Activated CD4-positive, alpha-beta T cell treated with anti-CD3 and anti-CD28 coated beads, Interleukin-2, Interleukin-4, amounts not matched to agents 100 ng/mL and 50 ng/mL, durations not matched to agents 16 hours and 8 hours (primary cell): Measurements from ENCODE around the gene ABCG2.
A peak's percentile ranks its signal among the peaks of the same experiment; 100 is the strongest.

ENCODE experiments used
- DNase-seq: peaks from one replicate; pipeline ENCODE4 v3.0.0-alpha.2; 2020; ENCODE audit warnings: low spot score

The ABCG2 gene

DNA sequence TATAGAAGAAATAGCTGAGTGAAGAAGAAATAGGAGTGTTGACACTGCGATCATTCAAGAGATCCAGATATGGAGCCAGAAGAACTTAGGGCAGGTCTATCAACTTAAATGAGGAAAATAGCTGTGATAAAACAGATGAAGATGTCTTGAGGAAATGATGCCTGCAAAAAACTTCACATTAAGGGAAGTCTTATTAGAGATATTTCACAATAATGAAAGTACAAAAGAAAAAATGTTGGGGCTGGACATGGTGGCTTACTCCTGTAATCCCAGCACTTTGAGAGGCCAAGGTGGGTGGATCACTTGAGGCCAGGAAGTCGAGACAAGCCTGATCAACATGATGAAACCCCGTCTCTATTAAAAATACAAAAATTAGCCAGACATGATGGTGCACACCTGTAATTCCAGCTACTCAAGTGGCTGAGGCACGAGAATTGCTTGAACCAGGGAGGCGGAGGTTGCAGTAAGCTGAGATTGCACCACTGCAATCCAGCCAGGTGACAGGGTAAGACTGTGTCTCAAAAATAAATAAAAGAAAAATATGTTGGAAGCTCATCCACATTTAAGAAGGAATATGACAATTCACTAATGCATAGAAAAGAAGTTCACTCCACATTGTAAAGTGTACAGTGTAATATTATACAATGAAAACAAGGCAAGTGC lies 94.7 kb downstream of the ABCG2 start:
- no peak for DNase-seq

DNA sequence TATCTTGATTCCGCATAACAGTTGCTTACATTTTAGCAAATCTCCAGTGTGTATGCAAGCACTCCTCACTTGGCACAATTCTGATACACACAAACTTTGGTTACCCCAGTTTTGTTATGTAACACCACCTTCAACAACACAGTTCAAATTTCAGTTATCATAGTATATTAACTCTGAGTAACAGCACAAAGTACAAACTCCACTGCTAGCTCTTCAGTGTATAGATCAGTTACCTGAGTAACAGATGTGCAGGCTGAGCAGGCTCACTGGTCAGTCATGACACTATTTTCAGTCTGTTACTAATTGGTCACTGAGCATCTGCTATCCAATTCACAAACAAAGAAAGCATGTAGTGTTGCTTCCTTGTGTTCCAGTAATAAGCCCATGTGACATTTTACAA lies 95.6 kb downstream of the ABCG2 start:
- no peak for DNase-seq

DNA sequence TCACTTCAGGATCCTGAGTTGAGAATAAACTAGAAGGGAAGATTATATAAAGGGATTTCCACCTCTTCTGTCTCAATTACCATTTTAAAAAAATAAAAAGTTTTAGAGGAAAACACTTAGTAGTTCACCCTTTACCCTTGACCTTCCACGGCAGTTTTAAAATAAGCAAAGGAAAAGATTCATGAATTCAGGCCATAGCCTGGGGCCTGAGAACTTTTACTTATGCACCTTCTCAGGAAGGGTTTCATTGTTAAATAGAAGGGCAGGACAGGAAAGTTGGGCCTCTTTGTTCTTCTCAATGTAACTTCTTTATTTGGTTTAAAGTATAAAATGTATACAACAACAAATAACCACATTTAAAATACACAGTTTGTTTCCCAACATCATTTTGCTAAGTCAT lies 96.1 kb downstream of the ABCG2 start:
- DNase-seq = no peak

DNA sequence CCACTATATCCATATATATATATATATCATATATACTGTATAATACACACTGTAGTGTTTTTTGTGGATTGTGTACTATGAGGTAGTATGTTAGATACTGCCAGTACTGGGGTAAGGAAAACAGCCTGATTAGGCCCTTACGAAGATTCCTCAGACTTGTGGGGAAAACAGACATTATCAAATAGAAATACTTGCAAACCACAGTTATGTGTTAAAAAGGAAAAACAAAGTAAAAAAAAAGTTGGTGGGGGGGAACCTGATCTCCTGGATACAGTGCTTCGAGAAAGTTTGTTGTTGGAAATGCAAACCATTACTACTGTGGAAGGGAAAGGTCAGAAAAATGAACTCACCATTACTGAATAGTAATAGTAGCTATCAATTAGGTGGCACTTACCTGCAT lies 98.0 kb downstream of the ABCG2 start:
- DNase-seq = no peak

DNA sequence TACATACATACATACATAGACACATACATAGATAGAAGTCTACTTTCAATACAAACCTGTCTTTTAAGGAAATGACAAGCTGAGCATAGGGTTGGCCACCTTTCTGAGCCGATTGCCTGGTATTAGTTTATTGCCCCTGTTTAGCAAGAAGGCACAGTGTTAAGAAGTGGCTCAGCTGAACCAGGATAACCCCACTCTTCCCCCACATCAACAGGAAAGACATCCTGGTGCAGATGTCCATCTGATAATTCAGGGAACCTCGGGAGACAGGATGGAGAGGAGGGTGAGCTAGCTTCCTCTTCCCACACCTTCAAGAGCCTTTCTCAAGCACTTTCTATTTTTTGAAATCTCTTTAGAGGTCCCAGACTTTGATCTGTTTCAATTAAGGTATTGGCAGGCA lies 98.7 kb downstream of the ABCG2 start:
- DNase-seq = no peak

DNA sequence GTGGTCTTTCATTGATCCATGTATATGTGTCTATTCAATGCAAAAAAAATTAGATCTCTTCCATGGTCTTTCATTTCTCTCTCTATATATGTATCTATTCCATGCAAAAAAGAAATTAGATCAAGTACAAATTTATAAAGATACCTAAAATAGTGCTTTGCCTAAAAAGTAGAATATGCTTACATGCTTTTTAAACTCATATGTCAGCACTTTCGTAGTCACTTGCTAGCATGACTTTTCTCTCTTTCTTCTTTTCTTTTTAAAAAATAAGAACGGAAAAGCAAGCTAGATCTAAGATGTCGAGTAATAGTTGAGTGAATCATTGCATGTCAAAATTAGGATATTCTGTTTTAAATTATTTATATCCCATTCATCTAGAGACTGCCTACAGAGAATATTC lies 100.1 kb downstream of the ABCG2 start:
- DNase-seq = no peak

DNA sequence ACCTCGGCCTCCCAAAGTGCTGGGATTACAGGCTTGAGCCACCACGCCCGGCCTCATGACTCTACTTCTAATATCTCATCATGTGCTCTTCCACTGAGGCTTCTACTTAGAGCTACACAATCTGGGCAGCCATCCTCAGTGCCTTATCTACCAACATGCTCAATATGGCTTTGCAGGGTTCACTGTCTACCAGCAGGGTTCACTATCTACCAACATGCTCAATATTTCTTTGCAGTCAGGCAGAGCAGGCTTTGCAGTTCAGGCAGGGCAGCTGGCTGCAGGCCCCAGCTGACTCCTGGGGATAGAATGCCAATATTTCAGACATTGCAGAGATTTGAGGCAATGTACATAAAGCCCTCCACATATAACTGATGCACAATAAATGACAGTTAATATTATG lies 103.5 kb downstream of the ABCG2 start:
- DNase-seq = peak; percentile 2

DNA sequence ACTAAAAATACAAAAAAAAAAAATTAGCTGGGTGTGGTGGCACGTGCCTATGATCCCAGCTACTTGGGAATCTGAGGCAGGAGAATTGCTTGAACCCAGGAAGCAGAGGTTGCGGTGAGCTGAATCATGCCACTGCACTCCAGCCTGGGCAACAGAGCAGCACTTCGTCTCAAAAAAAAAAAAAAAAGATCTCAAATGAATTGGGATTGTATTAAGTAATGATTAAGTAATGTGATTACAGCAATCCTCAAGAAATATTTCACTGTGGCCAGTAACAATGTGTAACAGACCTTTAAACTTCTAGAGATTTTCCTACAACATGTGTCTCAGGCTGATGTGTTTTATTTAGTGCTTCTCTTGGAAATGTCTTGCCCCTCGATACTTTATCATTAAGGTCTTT lies 104.2 kb downstream of the ABCG2 start:
- DNase-seq = no peak

DNA sequence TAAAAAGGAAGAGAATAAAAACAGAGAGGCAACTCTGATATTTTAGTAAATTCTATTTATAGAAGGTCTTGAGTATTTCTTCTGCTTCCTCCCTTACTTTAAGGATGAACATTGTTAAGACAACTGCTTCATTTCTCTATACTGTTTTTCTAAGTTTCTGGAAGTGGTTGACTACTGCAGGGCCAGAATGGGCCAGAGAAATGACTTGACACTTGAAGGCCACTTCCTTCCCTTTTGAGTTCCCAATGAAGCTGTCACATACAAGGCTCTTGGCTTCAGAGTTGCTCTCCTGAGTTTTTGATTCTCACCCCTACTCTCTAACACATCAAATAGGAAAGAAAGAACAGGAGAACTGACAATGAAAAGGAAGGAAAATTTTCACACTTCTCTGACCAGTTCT lies 113.4 kb downstream of the ABCG2 start:
- no peak for DNase-seq

DNA sequence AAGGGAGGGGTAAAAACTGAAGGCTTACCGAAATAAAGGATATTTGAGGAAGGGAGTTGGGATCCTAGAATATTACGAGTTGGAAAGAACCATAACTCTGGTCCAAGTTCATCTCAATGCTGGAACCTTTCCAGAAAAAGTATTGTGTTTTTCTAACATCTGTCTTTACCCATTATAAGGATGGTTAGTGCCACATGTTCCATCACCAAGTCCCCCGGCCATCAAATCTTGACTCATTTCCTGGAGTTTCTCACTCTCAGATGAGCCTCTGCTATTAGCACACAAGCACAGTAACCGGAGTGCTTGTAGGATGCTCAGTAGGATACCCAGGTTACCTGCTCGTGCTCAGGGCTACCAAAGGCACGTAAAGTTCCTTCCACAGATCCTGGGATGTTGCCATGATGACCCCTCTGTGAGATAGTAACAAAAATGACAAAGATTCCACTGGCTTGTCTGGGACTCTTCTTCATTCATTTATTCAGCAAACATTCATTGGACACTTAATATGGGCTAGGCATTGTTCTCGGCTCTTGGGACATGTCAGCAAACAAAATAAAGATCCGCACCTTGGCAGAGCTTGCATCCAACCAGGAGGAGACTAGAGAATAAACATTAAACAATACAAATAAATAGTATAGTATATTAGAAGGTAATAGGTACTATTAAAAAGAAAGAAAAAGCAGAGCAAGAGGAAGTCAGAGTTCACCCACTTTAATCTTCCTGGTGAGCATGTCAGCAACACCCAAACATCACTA lies 114.7 kb downstream of the ABCG2 start:
- no peak for DNase-seq

DNA sequence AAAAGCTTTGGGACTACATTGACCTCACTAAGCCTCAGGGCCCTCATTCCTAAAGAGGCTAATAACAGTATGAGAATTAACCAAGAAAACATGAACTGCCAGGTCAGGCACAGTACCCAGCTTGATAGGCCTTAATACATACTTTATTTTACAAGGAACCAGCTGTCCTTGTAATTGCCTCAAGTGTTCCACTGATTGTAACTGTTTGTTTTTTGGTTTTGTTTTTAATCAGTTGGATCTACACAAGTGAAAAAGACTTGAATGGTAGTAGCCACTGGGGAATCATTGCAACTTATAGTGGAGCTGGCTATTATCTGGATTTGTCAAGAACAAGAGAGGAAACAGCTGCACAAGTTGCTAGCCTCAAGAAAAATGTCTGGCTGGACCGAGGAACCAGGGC lies 115.4 kb downstream of the ABCG2 start:
- no peak for DNase-seq

DNA sequence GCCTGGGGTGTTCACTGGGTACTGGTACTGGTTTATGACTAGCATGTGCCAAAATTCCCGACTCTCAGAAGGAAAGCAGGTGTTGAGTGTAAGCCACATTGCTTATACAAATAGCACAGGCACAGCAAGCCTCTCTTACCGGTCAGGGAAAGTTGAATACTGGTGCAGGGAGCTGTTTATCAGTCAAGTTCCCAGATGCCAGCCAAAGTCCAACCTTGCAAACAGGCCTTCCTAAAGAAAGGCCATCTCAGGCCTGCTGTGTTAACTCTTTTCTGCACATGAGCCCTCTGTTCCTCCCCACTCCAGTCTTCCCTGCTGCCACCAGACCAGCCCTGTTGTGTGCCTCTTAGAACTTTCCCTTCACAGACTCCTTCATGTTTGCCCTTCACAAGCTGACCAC lies 116.8 kb downstream of the ABCG2 start:
- DNase-seq = no peak

DNA sequence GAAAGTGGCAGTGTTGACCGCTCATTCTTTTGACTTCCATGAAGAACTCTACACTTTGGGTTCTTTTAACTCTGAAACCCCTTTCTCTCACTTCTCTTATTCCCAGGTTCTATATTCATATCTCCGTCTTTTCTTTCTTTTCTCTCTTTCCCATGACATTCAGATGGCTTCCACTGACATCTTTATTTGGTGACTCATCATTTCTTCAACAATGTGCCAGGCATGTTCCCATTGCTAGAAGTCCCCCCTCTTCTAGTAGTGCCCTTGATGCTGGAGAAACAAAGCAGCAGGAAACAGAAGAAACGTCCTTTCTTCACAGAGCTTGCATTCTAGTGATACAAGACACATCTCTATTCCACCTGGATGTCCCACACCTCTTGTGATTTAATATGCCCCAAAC lies 117.7 kb downstream of the ABCG2 start:
- no peak for DNase-seq
